HCT116 (cell line): Measurements from ENCODE around the gene ATP8A2.

Experiments
- CTCF ChIP-seq, 3 experiments: fragments of 200-600 bp in 1 of 3; sonication (generic) in 1 of 3; IDR thresholded peaks in 2 of 3; conservative IDR thresholded peaks in 1 of 3; 2 replicates each; pipeline ENCODE4 v1.5.1; 2012 to 2017; ENCODE audit warnings: low read depth in 2 of 3, low read length in 2 of 3, antibody characterized with exemption in 1 of 3, borderline replicate concordance in 1 of 3, control low read depth in 1 of 3, mild to moderate bottlenecking in 1 of 3, mixed read lengths in 1 of 3, mixed run types in 1 of 3, moderate library complexity in 1 of 3; ENCODE audit not compliant: insufficient read depth in 1 of 3
- EZH2phosphoT487 ChIP-seq: fragments of 200-600 bp; IDR thresholded peaks from 2 replicates; pipeline ENCODE4 v1.6.1; 2018; ENCODE audit warnings: antibody characterized with exemption, borderline replicate concordance
- POLR2A ChIP-seq: IDR thresholded peaks from 2 replicates; pipeline ENCODE4 v1.7.0; 2011; ENCODE audit warnings: borderline replicate concordance; ENCODE audit not compliant: insufficient read depth, insufficient read length; ENCODE audit errors: extremely low read depth
- POLR2AphosphoS5 ChIP-seq: IDR thresholded peaks from 2 replicates; pipeline ENCODE4 v1.6.1; 2011; ENCODE audit warnings: mild to moderate bottlenecking, low read depth, low read length, moderate library complexity
- RAD21 ChIP-seq: IDR thresholded peaks from 2 replicates; pipeline ENCODE4 v1.6.1; 2012; ENCODE audit warnings: low read depth, mild to moderate bottlenecking
- REST ChIP-seq: IDR thresholded peaks from 2 replicates; pipeline ENCODE4 v1.6.1; 2012; ENCODE audit warnings: low read depth
- SRF ChIP-seq: IDR thresholded peaks from 2 replicates; pipeline ENCODE4 v1.6.1; 2012; ENCODE audit warnings: low read depth

DNA sequence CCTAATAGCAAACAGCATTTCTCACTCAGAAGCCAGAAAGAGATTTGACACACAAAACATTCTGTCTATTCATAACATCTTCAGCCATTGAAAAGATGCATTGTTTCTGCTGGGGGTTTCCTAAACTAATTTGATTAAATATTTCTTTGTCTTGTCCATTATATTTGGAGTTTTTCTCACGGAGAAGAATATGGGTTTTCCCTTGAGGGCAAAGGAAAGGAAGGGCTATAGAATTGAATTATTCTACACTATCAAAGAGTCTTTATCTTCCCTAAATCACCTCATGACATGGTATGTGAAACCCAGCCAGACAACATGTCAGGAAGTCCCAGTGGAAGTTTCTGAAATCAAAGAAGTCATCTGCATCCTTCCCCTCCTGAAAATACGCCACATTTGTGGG lies 493.6 kb downstream of the ATP8A2 start:
- no peak for TF ChIP-seq CTCF (IDR thresholded peaks at IDR 0.05 in 2 of 3, conservative IDR thresholded peaks at IDR 0.05 in 1 of 3; ENCODE audit: borderline replicate concordance in 1 of 3, insufficient read depth in 1 of 3, low read depth in 2 of 3, low read length in 2 of 3)
- no peak for TF ChIP-seq POLR2AphosphoS5
- TF ChIP-seq SRF: no peak
- no peak for TF ChIP-seq EZH2phosphoT487
- TF ChIP-seq POLR2A: no peak
- no peak for TF ChIP-seq RAD21
- TF ChIP-seq REST: no peak
